ENCODE data around the gene UTP14A.
A peak's percentile ranks its signal among the peaks of the same experiment; 100 is the strongest.
"Not testable (repeated sequence)": the region's sequence is repeated elsewhere in the genome, so short reads cannot be mapped to it uniquely, and the experiment has no call there.

Gene UTP14A

GRCh38 chrX:129905787-129906580 is at the start of gene UTP14A:
Gene UTP14A, plus strand, starts transcription at chrX:129906164. Its CDS starts 47 bp downstream, at chrX:129906211.
- DNase-seq, result peak; percentile 79 to 80

GRCh38 chrX:129859134-129859533 is 46.8 kb upstream of the UTP14A start:
- DNase-seq, result not testable (repeated sequence)

GRCh38 chrX:129866321-129866720 is 39.6 kb upstream of the UTP14A start:
- DNase-seq, result not testable (repeated sequence)

GRCh38 chrX:129872524-129872923 is 33.4 kb upstream of the UTP14A start:
- no peak for DNase-seq

GRCh38 chrX:129875669-129876068 is 30.3 kb upstream of the UTP14A start:
- no peak for DNase-seq

GRCh38 chrX:129876771-129877305 is 29.1 kb upstream of the UTP14A start:
- DNase-seq, result no peak

- DNase-seq, result no peak
Measured at GRCh38 chrX:129877401-129877800, 28.6 kb upstream of the UTP14A start.

GRCh38 chrX:129900054-129900453 is 5.9 kb upstream of the UTP14A start:
- DNase-seq, result no peak

GRCh38 chrX:129908636-129909035 is 2.7 kb downstream of the UTP14A start:
- DNase-seq, result no peak

- peak; percentile 58 to 71 for DNase-seq
Measured at GRCh38 chrX:129925305-129926092, 19.5 kb downstream of the UTP14A start.

- DNase-seq, result no peak
Measured at GRCh38 chrX:129930941-129931410, 25.0 kb downstream of the UTP14A start.

GRCh38 chrX:129931411-129932015 is 25.5 kb downstream of the UTP14A start:
- peak; percentile 38 to 49 for DNase-seq

- peak; percentile 68 to 75 for DNase-seq
Measured at GRCh38 chrX:129932016-129932820, 26.3 kb downstream of the UTP14A start.

GRCh38 chrX:129932821-129933321 is 26.9 kb downstream of the UTP14A start:
- DNase-seq, result peak in 1 of 2 donors; percentile 9

- no peak for DNase-seq
Measured at GRCh38 chrX:129933700-129934099, 27.7 kb downstream of the UTP14A start.

GRCh38 chrX:129934461-129934860 is 28.5 kb downstream of the UTP14A start:
- DNase-seq, result no peak

- no peak for DNase-seq
Measured at GRCh38 chrX:129934952-129935351, 29.0 kb downstream of the UTP14A start.

- no peak for DNase-seq
Measured at GRCh38 chrX:129938081-129938480, 32.1 kb downstream of the UTP14A start.

GRCh38 chrX:129939986-129940385 is 34.0 kb downstream of the UTP14A start:
- DNase-seq, result no peak

GRCh38 chrX:129940721-129941120 is 34.8 kb downstream of the UTP14A start:
- no peak for DNase-seq

GRCh38 chrX:129945131-129945530 is 39.2 kb downstream of the UTP14A start:
- no peak for DNase-seq

GRCh38 chrX:129953334-129953648 is 47.3 kb downstream of the UTP14A start:
- DNase-seq, result no peak
